ENCODE results near the gene ZNF500.
"Not testable (repeated sequence)": the region's sequence is repeated elsewhere in the genome, so short reads cannot be mapped to it uniquely, and the experiment has no call there.

ZNF500 gene

GRCh38 chr16:4795828-4796572, 29.0 kb upstream of the ZNF500 start:
- no peak for DNase-seq

GRCh38 chr16:4795181-4795827, 28.3 kb upstream of the ZNF500 start, which contains the start of gene SMIM22:
SMIM22 (plus strand) TSS chr16:4795369; CDS start chr16:4795735, 366 bp downstream.
- peak; percentile 27 for DNase-seq

DNA sequence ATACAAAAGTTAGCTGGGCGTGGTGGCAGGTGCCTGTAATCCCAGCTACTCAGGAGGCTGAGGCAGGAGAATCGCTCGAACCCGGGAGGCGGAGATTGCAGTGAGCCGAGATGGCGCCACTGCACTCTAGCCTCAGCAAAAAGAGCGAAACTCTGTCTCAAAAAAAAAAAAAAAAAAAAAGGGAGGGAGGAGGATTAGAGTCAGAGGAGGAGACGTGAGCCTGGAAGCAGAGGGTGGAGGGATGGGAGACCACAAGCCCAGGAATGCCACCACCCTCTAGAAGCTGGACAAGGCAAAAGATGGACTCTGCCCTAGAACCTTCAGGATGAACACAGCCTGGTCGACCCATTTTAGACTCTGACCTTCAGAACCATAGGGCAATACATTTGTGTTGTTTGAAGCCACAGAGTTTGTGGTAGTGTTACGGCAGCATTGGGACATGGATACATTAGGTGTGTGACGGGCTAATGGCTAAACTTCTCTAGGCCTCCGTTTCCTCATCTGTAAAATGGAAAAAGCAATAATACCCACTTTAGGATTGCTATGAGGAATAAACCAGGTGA, 26.1 kb upstream of the ZNF500 start:
- peak; percentile 10 for DNase-seq

- DNase-seq: no peak
These were observed 23.9 kb upstream of the ZNF500 start for GRCh38 chr16:4790871-4791270.

GRCh38 chr16:4790261-4790660, 23.3 kb upstream of the ZNF500 start:
- no peak for DNase-seq

GRCh38 chr16:4788910-4789309, 21.9 kb upstream of the ZNF500 start:
- DNase-seq: no peak

- DNase-seq: no peak
These were observed 21.5 kb upstream of the ZNF500 start for GRCh38 chr16:4788489-4788889.

DNA sequence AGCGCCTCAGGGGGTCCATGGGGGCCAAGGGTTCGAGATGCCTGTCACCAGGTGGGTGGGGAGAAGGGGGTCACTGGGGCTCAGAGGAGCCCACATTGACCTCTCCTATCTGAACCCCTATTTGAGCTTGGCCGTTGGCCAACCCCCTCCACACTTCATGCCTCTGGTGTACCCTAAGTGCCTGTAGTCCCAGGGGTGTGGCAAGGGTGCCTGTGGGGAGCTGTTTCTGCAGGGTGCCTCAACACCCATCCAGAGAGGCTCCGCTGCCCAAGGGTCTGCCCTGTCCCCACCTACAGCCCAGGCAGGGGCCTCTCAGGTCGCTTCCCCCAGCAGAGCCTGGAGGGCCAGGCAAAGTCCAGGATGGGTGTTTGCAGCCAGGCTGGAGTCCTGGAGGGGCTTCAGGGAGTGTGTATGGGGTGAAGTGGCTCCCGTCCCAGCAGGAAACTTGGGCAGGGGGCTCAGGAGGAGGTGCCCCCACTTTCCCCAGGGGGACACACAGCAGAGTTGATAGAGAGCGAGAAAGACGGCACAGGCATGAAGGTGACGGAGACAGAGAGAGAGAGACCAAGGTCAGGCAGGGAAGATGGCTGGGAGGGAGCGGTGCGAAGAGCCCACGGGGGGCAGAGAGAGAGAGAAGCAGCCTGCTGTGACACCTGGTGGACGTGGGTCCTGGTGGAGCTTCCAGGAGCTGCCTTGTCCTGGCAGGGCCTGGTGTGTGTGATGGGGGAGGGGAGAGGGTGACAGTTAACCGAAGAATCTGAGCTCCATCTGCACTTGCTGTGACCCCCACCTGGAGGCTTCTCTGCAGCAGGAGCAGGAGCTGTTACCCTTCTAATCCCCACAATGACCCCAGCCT, 20.9 kb upstream of the ZNF500 start, which contains the start of gene SEPTIN12:
Gene SEPTIN12 (minus strand): TSS at position 719 of the 856 bp plus-strand sequence. CDS start 700 bp downstream, at position 19.
- peak; percentile 23 for DNase-seq

GRCh38 chr16:4787068-4787467, 20.1 kb upstream of the ZNF500 start:
- DNase-seq: no peak

- no peak for DNase-seq
These were observed 18.9 kb upstream of the ZNF500 start for GRCh38 chr16:4785758-4786433.

- DNase-seq: not testable (repeated sequence)
These were observed 17.6 kb upstream of the ZNF500 start for GRCh38 chr16:4784444-4784987.

GRCh38 chr16:4783951-4784336, 17.0 kb upstream of the ZNF500 start:
- DNase-seq: no peak

- DNase-seq: no peak
These were observed 16.4 kb upstream of the ZNF500 start for GRCh38 chr16:4783251-4783950.

GRCh38 chr16:4780235-4780634, 13.3 kb upstream of the ZNF500 start:
- DNase-seq: no peak

DNA sequence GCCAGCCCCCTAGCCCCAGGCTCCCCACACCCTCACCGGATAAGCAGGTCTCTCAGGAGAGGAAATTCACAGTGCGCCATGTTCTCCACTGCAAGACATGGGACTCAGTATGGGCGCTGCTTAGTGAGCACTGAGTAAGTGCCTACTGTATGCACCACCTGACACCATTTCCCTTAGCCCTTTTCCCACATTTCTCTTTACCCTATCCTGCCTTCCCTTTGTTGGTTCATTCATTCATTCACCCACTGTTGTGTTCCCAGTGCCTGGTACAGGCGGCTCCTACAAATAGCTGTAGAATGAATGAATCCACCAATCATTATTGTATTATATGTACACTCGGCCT, 11.1 kb upstream of the ZNF500 start:
- DNase-seq: no peak

- no peak for DNase-seq
These were observed 10.5 kb upstream of the ZNF500 start for GRCh38 chr16:4777339-4778049.

DNA sequence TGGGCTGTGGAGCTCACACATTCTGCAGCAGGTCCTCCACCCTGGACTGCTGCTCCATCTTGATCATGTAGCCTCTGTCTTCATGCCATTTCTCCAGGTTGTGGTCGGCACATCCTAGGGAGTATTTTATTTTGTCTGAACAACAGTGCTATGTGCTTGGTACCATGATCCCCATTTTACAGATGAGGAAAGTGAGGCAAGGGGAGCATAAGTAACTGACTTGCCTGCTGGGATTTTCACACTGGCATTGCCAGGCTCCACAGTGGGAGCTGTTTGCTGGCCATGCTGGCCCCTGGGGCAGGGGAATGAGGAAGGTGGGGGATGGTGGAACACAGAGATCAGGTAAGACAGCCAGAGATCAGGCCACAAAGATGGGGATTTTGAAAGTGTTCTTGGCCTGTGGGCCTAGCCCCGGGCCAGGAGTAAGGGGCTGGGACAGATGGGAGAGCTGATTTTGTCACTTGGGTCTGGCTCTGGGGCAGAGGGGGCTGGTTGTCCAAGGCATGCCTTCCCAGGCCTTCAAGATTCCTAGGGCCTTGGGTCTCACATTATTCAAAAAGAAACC, 9.3 kb upstream of the ZNF500 start:
- no peak for DNase-seq

- DNase-seq: no peak
These were observed 8.0 kb upstream of the ZNF500 start for GRCh38 chr16:4775005-4775404.

DNA sequence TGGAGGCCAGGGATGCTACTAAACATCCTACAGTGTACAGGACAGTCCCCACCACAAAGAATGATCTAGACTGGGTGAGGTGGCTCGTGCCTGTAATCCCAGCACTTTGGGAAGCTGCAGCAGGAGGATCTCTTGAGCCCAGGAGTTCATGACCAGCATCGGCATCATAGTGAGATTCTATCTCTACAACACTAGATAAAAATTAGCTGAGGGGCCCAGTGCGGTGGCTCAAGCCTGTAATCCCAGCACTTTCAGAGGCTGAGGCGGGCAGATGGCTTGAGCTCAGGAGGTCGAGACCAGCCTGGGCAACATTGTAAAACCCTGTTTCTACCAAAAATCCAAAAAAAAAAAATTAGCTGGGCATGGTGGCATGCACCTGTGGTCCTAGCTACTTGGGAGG, 5.4 kb upstream of the ZNF500 start:
- no peak for DNase-seq

- no peak for DNase-seq
These were observed 4.7 kb upstream of the ZNF500 start for GRCh38 chr16:4771646-4772045.

GRCh38 chr16:4769306-4769638, 2.3 kb upstream of the ZNF500 start:
- DNase-seq: peak; percentile 25

Data from NCI-H2171 treated with DMSO at 0.1 percent for 48 hours (cell line).